ENCODE results near the gene CERS1. TPM values are rescaled to one million over a fixed set of nuclear protein-coding genes. Genes with fewer than 3 reads are reported as not detected.

Gene CERS1
- total and polyA plus RNA-seq, 10 of the 15 experiments (the other 5 are each of a cell fraction or from before 2014, with no cell fraction given), result 0.19 TPM; not detected in 9

DNA sequence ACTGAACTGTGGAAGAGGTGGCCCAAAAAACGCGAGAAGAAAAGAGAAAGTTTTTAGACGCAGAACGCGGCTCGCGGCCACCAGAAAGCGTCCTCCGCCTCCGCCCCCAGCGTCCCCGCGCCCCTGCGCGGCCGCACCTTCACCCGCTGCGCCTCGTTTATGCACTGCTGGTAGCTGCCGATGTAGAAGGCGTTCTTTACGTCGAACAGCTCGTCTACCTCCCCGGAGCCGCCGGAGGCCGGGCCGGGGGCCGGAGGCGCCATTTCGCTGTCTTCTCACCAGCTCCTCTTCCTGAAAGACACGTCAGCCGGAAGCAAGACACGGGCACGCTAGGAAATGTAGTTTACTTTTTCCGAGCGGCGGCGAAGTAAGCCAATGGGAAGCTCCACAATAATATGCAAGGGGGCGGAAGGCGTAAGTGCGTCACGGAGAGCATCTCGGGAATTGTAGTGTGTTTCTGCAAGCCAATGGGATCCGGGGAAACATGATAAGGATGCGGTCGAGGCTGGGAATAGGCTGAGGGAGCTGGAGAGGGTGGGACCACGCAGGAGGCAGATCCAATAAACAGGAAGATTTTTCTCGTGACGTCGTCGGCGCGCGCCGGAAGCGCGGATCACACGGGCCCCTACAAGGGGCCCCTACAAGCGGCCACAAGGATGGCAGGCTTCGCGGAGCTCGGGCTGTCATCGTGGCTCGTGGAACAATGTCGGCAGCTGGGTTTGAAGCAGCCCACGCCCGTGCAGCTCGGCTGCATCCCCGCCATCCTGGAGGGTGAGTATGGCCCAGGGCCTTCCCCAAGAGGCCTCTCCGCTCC, 23.3 kb upstream of the CERS1 start, which contains the start of the genes COPE and DDX49 (continued):
- TF ChIP-seq, protein P1, sequence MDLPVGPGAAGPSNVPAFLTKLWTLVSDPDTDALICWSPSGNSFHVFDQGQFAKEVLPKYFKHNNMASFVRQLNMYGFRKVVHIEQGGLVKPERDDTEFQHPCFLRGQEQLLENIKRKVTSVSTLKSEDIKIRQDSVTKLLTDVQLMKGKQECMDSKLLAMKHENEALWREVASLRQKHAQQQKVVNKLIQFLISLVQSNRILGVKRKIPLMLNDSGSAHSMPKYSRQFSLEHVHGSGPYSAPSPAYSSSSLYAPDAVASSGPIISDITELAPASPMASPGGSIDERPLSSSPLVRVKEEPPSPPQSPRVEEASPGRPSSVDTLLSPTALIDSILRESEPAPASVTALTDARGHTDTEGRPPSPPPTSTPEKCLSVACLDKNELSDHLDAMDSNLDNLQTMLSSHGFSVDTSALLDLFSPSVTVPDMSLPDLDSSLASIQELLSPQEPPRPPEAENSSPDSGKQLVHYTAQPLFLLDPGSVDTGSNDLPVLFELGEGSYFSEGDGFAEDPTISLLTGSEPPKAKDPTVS (IDR thresholded peaks at IDR 0.05; ENCODE audit: low read depth, low read length), result no peak
- no peak for TF ChIP-seq NR2C2 (IDR thresholded peaks at IDR 0.05; ENCODE audit: borderline replicate concordance, control insufficient read depth, insufficient read length, low read depth)
- no peak for TF ChIP-seq RFX5 (IDR thresholded peaks at IDR 0.05; ENCODE audit: low read depth, low read length)
- TF ChIP-seq GABPA (IDR thresholded peaks at IDR 0.05; ENCODE audit: low read depth), result peak; percentile 98
- peak; percentile 94 for TF ChIP-seq NBN (IDR thresholded peaks at IDR 0.05)
- TF ChIP-seq RCOR1 (conservative IDR thresholded peaks at IDR 0.05; ENCODE audit: low read depth, low read length), result no peak
- peak; percentile 87; the same call in 1 of the 2 replicates for TF ChIP-seq CBFB (IDR thresholded peaks at IDR 0.05; ENCODE audit: low read depth)
- TF ChIP-seq RUNX3 (IDR thresholded peaks at IDR 0.05; ENCODE audit: low read length), result peak; percentile 78
- peak; percentile 99 for TF ChIP-seq MXI1 (IDR thresholded peaks at IDR 0.05; ENCODE audit: low read depth, low read length)
- no peak for TF ChIP-seq WRNIP1 (IDR thresholded peaks at IDR 0.05; ENCODE audit: borderline replicate concordance, low read depth, low read length)
- no peak for TF ChIP-seq BMI1 (IDR thresholded peaks at IDR 0.05; ENCODE audit: borderline replicate concordance)
- no peak for TF ChIP-seq ZNF622 (IDR thresholded peaks at IDR 0.05)
- no peak for TF ChIP-seq CHD4 (IDR thresholded peaks at IDR 0.05)
- TF ChIP-seq CBX5 (IDR thresholded peaks at IDR 0.05; ENCODE audit: low read depth), result no peak
- TF ChIP-seq NR2C1 (IDR thresholded peaks at IDR 0.05), result peak; percentile 49; the same call in 1 of the 2 replicates
- peak; percentile 90; the same call in 2 of the 3 replicates for TF ChIP-seq POU2F2 (IDR thresholded peaks at IDR 0.05; ENCODE audit: borderline replicate concordance, low read depth, low read length)
- no peak for TF ChIP-seq IKZF2 (IDR thresholded peaks at IDR 0.05)
- TF ChIP-seq E2F4 (IDR thresholded peaks at IDR 0.05; ENCODE audit: low read depth, low read length), result no peak
- TF ChIP-seq MTA2 (IDR thresholded peaks at IDR 0.05; ENCODE audit: low read depth), result no peak
- TF ChIP-seq SRF (IDR thresholded peaks at IDR 0.05; ENCODE audit: low read depth in 2 of 2, low read length in 2 of 2), result peak; percentile 61 to 88
- peak in 1 of 2 experiments; percentile 48; a peak in 1 of 3 replicates for TF ChIP-seq EGR1 (IDR thresholded peaks at IDR 0.05; ENCODE audit: borderline replicate concordance in 1 of 2, low read depth in 2 of 2, low read length in 2 of 2)
- TF ChIP-seq HDAC6 (IDR thresholded peaks at IDR 0.05; ENCODE audit: unreplicated experiment), result no peak
- TF ChIP-seq CREM (IDR thresholded peaks at IDR 0.05; ENCODE audit: low read depth), result no peak; the same call in 1 of the 2 replicates
- no peak for TF ChIP-seq ASH2L (IDR thresholded peaks at IDR 0.05; ENCODE audit: borderline replicate concordance, low read depth)
- no peak for TF ChIP-seq SUZ12 (IDR thresholded peaks at IDR 0.05; ENCODE audit: unreplicated experiment)
- TF ChIP-seq DPF2 (IDR thresholded peaks at IDR 0.05), result peak; percentile 79; the same call in 1 of the 2 replicates
